Brain microvascular endothelial cell (primary cell): ENCODE results near the gene DYNC1H1.

Source experiments
- DNase-seq: peaks from one replicate; pipeline ENCODE4 v3.0.0-alpha.2; 2020
- H3K27ac ChIP-seq: fragments of 250-450 bp; sonication (Bioruptor Pico); 2 replicates; pipeline ENCODE4 v1.5.1; 2020; ENCODE audit warnings: mild to moderate bottlenecking, moderate library complexity
- H3K27me3 ChIP-seq: fragments of 250-450 bp; sonication (Bioruptor Pico); replicated peaks from 2 replicates; pipeline ENCODE4 v1.5.1; 2020; ENCODE audit warnings: mild to moderate bottlenecking
- H3K36me3 ChIP-seq: fragments of 250-450 bp; sonication (Bioruptor Pico); replicated peaks from 2 replicates; pipeline ENCODE4 v1.5.1; 2020; ENCODE audit warnings: mild to moderate bottlenecking
- H3K4me3 ChIP-seq: 2 replicates; pipeline ENCODE4 v1.5.1; 2011; ENCODE audit warnings: low read depth, mild to moderate bottlenecking, control low read depth, low read length, moderate library complexity
- CTCF ChIP-seq: IDR thresholded peaks from 2 replicates; pipeline ENCODE4 v1.5.1; 2011; ENCODE audit warnings: low read depth, mild to moderate bottlenecking, moderate library complexity, low read length, control low read depth, inconsistent platforms; ENCODE audit errors: missing control alignments
- in situ Hi-C: cut with HindIII; loops from 2 replicates; pipeline ENCODE4 v1.10.0; 2017; ENCODE audit warnings: low sequenced_read_pairs, low pct_ligation_motif_present

DYNC1H1 gene

GRCh38 chr14:102097441-102098135 lies 133.2 kb downstream of the DYNC1H1 start:
- in situ Hi-C loops = no loop called here
- TF ChIP-seq CTCF = no peak
- Histone ChIP-seq H3K4me3 (no peak overlapping the region), H3K27me3 (no peaks in the 10 kb centered on the region), H3K27ac (no peak overlapping the region), H3K36me3 (no peaks in the 10 kb centered on the region)
- no peak for DNase-seq

- TF ChIP-seq CTCF = no peak
- no peak overlapping the region for H3K4me3 ChIP-seq
- in situ Hi-C loops = no loop called here
- no peak overlapping the region for H3K27ac ChIP-seq
- H3K27me3 ChIP-seq = no peaks in the 10 kb centered on the region
- no peaks in the 10 kb centered on the region for H3K36me3 ChIP-seq
- DNase-seq = no peak
These were observed 138.8 kb downstream of the DYNC1H1 start for GRCh38 chr14:102103062-102103695.

GRCh38 chr14:102105369-102105768 lies 141.0 kb downstream of the DYNC1H1 start:
- TF ChIP-seq CTCF = no peak
- no peak for DNase-seq

More at GRCh38 chr14:102105369-102105768, 141.0 kb downstream of the DYNC1H1 start:
- Histone ChIP-seq H3K4me3 (no peak overlapping the region), H3K27ac (no peak overlapping the region), H3K27me3 (no peaks in the 10 kb centered on the region), H3K36me3 (no peaks in the 10 kb centered on the region)
- in situ Hi-C loops = no loop called here
